Endometrial microvascular endothelial cells (primary cell): Measurements from ENCODE around the gene MRPL33. TPM values are rescaled to one million over a fixed set of nuclear protein-coding genes. Genes with fewer than 3 reads are reported as not detected.

Experiments used
- in situ Hi-C: cut with HindIII; loops from 2 replicates; pipeline ENCODE4 v1.10.0; 2017; ENCODE audit warnings: low sequenced_read_pairs, low pct_unique_long_range_greater_than_20kb; ENCODE audit errors: inconsistent ontology term
- total RNA-seq: library from RNA; depleted of rRNA; stranded (reverse); fragments of >200 nt; gene quantifications from one replicate; pipeline ENCODE4 v1.2.3, GENCODE V29; 2015; ENCODE audit errors: inconsistent ontology term

The MRPL33 gene
- 126 TPM for total RNA-seq

DNA sequence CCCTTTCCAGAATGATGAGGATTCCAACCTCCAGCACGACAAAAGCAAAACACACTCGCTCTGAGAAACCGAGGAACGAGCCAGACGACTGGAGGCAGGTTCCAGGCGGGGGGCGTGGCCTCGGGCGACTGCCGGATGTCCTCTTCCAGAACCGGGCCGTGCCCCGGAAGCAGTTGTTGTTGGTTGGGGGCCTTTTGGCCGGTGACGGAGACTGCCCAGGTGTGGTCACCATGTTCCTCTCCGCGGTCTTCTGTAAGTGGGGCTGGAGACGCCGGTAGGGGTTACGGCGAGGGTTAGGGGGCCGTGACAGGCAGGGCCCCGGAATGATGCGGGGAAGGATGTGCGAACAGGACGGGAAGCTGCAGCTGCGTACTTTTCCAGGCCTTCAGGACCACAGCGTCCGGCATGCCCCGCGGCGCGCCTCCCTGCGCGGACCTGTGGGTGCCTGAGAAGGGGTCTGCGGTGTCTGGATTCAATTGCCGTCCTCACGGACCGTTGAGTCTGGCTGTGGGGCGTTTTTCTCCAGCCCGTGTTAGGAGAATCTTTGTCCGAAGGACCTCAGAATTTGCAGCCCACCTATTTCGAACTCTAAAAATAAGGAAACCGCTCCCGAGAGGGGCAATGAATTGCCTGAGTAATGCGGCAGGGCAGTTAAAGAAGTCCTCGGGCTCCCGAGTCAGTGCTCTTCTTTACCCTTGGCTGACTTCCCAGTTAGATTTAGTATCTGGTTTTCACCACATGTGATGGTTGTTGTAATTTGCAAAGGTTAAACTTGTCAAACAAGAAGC is at the start of gene MRPL33:
TSS of gene MRPL33 (plus strand) at position 172 of the 788 bp plus-strand sequence. CDS start at position 231, 59 bp downstream.
- in situ Hi-C loops = loop anchor here (25.0 kb wide), 1 partner anchor 641 kb away; no protein-coding TSS in a partner anchor

DNA sequence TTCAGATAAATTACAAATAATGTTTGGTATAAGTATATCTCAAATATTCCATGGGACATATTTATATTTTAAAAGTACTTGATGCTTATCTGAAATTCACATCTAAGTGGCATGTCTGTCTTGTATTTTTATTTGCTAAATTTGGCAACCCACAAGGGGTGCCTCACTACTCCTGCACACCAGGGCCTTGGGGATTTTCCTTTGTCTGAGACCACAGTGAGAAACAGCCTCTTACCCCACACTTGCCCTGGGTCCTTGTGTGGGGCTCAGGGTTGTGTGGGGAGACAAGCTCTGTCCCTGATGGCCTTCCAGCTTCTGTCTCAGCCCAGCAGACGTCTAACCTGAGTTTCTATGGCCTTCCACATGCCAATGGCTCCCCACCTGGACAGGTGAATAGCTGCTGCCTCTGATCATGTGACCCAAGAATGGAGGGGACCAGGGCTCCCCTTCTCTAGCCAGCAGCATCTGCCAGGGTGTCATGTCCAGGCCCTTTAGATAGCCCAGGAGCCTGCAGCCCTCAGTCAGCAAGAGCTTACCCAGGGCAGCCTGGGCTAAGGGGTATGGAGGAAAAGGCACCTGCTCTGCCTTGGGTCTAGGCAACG is 49.5 kb upstream of the MRPL33 start:
- in situ Hi-C loops = no loop called here

DNA sequence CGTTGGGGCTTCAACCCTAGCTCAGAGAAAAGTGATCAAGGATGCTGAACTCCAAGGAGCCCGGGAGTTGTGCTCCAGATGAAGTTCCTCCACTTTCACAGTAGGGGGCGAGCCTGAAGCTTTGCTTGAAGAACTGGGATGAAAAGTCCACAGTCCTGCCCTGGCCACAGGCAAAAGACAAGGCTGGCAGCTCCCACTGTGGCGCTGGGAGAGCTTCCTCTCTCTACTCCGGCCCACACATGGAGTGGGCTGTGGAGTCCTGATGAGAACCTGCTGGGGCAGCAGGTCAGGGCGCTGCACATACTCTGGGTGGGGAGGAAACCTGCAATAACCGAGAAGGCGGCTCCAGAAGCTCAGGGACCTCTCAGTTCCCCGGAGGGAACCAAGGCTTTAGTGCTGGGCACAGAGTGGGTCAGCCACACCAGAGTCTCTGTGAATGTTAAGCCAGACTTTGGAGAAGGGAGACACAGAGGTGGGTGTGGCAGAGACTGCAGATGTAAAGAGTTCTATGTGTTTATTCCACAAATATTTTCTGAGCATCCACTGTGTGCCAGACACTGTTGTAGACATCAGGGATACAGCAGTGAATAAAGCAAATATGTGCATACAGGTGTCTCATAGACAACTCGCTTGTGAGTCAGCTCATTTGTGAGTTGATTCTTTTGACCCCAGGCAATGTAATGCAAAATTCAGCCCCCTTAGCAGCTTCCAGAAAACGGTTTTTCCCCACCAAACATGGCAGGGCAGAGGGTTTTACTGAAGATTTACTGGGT is 48.0 kb upstream of the MRPL33 start:
- in situ Hi-C loops = no loop called here

DNA sequence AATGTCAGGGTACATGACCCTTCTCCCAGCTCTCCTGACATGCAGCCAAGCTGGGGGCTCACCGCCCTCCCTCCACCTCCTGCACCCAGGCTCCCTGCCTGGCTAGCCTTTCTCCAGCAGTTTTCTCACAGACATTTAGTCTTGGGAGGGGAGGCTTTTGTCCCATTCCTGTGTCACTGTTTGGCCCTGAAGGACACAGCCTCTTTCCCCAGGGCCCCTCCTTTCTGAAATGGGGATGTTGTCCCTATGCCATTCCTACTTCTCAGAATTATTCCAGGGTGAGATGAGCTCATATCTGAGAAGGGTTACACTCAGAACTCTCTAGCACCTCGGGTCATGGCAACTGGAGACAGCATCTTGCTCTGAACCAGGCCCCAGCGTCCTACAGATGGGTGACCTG is 47.3 kb upstream of the MRPL33 start:
- in situ Hi-C loops = no loop called here

DNA sequence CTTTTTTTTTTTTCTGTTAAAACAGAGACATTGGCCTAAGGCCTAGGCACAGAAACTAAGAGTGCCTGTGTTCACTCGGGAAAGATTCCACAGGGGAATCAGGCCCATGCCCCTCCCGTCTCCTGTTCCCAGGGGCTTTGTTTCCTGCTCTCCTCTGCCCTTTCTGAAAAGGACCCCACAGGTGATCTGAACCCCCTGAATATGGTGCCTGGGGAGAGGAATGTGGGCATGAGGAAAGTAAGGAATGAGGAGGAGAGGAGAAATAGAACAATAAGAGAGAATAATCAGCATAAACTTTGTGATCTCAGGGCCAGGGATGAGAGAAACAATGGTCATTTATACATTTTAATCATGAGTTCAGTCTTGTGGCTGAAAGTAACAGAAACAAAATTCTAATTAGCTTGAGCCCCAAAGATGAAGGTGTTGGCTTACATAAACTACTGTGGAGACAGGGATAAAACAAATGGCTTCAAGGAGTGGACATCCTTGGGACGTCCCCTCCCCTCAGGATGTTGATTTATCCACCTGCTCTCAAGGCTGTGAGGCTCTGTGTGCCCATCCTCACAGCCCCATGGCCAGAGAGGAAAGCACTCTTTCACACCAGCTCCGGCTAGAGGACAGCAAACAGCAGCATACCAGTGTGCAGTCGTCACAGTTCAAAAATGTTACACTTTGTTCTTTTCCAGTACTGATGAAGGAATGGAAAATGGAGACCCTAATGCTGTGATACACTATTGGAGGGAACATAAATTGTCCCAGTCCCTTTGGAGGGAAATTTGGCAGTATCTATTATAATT is 46.4 kb upstream of the MRPL33 start:
- in situ Hi-C loops = no loop called here

DNA sequence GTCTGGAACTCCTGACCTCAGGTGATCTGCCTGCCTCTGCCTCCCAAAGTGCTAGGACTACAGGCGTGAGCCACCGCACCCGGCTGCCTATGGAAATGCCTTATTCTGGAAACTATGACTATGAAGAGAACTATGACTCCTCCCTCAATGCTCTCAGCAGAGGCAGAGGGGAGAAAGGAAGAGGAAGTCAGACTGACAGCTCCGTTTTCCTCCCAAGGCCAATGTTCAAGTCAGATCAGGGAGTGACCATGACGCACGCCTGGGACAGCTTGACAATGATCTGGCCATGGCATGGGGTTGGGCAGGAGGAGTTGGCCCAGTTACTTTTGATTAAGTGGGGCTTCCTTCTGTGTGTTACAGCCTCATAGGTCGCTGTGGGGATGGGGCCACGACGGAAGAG is 44.3 kb upstream of the MRPL33 start:
- in situ Hi-C loops = no loop called here

DNA sequence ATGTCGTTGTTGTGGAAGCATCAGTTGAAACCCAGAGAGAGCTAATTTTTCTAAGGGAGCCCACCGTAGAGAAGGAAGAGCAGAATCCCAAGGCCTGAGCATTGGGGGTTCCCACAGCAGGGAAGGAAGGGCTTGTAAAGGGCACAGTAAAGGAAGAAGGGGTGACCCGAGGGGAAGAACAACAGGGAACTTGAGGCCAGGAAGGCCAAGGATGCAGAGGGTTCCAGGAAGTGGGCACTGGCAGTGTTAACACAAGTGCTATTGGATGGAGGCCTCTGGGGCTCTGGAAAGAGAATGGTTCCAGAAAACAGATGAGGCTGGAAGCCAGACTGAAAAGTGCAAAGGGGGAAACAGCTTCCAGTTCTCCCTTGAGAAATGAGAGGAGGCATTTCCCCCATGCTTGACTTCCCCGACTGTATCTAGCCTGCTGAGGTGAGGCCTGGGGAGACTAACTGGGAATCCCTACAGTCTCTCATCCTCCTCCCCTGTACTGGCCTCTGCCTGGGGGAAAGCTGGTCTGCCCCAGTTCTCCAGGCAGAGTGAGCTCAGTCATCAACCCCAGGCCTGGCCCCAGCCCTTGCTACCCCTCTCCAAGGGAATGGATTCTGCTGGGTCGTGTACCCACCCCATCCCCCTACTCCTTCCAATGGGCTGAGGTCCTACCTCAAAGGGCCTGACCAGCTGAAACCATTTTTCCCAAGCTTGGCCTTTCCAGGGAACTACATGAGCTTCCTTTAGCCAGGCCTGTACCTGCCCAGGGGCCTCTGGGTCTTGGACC is 43.2 kb upstream of the MRPL33 start:
- in situ Hi-C loops = no loop called here

DNA sequence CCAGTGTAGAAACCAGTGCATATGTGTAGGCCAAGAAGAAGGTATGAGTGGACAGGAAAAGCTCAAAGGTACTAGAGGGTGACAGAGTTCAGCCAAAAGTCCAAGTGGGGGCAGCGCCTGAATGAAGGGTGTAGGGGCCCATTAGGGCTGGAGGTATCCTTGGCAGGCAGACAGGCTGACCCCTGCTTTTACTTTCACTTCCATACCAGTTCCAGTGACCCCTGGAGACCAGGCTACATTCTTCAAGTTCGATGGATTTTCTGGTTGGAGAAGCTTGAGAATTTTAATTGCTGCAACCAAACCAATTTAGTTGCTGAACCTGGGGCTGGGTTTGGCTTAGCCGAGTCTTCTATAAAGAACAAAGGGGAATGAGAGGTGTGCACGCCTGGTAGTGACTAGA is 42.3 kb upstream of the MRPL33 start:
- in situ Hi-C loops = no loop called here

DNA sequence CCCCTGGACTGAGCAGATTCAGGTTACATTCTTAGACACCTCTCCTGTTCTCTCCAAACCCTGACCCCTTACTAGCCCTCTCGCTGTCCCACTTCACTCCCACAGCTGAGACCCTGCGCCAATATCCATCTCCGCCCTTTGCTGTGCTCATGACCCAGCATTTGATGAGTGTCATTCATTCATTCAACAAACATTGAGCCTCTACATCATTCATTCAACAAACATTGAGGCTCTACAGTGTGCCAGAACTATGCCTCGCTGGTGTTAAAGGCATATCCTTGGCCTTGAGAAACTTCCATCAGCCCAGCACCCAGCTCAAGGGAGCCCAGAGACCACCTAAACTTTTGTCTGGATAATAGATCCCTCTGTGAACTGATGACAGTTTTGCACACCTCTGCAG is 41.9 kb upstream of the MRPL33 start:
- in situ Hi-C loops = no loop called here

DNA sequence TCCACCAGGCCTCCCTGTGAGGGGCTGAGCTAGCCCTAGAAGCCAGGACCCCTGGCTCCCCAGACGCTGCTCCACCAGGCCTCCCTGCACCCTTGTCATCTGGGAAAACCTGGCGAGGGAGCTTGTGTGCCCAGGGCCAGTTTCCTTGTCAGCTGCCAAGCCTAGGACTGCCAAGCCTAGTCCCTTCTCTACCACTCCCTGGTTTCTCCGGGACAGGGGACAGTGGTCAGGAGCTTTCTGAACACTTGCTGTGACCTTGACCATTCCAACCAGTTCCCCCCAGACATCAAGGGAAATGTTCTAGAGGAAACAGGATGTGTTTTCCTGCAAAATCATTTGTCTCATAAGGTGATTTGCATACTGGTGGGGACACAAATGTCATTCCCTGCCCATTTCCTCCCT is 41.3 kb upstream of the MRPL33 start:
- in situ Hi-C loops = no loop called here

DNA sequence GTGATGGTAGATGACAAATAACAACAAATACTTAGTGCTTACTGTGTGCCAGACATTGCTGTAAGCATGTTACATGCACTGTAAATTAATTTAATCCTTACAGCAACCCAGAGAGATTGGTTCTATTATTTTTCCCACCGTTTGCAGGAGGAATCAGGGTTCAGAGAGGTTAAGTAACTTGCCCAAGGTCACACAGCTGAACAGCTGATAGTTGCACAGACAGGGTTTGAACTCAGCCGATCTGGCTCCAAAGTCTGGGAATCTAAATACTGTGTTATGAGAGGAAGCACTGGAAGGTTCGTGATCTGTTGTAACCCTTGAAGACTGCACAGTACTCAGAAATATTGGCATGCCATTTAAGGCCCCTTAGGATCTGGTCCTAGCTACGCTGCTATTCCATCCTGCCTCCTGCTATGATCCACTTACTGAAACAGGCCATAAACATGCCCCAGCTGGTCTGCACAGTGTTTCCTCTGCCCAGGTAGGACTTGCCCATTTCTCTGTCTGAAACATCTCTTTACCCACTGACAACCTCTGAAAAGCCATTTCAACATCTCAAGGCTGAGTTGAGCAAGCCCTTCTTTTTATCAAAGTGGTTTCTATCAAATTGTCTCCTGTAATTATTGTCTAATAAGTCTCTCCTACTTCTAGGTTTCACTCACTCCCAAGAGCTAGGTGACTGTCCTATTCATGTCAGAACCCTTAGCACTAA is 40.4 kb upstream of the MRPL33 start:
- in situ Hi-C loops = no loop called here

DNA sequence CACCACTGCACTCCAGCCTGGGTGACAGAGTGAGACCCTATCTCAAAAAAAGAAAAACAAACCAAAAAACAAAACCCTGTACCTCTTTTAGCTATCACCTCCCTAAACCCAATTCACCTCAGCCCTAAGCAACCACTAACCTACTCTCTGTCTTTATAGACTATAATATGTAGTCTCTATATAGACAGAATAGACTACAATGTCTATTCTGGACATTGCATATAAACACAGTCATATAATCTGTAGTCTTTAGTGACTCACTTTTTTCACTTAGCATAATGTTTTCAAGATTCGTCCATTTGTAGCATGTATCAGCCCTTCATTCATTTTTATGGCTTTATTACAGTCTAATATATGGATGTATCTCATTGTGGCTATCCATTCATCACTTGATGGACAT is 37.2 kb upstream of the MRPL33 start:
- in situ Hi-C loops = no loop called here

DNA sequence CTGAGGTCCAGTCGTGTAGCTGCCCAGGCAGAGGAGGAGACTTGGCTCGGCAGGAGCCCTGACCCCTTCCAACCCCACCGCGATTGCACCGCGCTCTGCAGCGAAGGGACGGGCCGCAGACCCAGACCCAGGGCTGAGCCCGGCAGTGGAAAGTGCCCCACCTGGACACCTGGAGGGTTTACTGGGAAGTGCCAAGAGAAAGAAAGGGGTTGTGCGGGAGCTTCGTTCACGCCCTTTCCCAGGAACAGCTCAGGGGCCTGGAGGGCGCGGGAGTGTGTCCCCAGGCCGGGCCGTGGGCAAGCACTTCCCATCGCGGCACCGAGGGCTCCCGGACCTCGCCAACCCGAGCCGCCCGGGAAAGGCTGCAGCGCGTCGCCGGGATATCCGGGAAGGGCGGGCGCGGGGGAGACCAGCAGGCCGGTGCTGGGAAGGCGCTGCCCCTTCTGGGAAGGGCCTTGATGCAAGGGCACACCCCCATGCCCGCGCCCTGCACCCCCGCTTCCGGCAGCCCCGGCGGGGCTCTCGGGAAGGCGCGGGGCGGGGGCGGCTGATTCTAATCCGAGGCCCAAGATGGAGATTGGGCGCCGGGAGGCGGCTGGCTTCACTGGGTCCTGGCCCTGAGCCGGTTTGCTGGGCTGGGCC is 36.1 kb upstream of the MRPL33 start:
- in situ Hi-C loops = no loop called here

DNA sequence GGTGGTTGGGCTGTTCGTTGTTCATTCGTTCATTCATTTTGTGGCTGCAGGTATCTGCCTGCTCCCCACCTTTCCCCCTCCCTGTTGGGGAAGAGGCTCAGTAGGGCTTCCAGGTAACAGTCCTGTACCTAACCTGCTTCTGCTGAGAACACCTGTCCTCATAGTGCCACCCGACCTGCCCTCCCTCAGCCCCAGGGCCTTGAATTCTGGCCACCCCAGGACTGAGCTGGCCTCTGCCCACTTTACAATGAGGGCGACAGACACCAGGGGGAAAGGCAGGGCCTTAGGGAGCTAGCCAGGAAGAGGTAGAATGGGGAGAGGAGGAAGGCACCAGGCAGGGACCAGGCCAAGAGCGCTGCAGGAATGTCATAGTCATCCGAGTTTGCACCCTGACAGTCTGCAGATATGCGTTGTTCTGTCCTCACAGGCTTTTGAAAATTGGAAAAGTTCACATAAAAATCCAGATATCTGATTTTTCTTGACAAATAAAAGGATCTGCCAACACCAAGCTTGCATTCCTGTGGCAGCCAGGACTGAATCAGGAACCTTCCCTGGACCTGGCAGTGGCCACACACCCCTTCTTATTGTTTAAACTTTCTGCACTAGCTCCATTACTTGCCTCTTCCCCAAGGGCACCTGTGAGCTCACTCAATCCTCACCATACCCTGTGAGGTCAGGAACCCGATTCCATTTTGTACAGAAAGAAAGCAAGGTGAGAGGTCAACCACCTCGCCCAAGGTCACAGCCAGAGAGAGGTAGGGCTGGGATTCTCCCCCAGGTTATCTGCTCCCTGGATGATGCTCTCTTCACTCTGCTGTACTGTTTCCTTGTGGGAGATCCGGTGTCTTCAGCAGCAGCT is 35.3 kb upstream of the MRPL33 start:
- in situ Hi-C loops = no loop called here

DNA sequence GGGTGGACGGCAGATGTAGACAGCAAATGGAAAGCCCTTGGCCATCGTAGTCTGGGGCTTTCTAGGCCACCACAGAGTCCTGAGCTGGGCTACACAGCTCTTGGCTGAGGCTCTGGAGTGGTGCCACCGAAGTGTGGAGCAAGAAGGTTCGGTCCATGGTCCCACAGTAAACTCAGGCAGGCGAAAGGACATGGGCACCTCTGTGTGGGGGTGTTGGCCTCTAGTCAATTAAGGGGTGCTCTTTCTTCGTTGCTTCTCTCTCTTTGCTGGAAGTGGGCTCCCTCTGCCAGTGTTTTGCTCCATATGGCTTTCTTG is 34.7 kb upstream of the MRPL33 start:
- in situ Hi-C loops = no loop called here

DNA sequence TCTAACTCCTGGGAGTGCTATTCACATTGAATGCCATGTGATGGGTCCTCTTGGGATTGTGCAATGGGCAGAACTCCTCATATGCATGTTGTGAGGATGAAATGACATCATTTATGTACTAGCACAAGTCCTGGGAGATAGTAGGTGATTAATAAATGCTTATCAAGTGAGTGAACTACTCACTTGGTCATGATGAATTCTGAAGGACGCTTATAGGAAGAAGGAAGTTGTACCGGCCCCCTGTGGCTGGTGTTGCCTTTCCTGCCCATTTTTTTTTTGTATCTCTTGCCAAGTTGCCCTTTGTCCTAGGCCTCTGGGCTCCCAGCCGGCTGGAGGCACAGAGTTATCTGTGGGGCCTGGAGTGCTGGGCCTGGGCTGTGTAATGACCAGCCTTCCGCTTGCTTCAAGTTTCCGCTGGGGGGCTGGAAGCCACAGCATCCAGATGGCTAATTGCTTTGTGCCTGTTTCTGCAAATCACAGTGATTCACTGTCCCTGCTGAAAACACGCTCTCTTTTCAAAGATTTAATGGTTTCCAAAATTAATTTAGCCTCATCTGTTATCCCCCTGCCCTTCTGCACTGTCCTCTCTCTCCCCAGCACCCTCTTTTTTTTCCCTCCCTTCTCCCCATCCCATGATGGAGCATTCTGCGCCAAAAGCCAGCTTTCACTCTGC is 33.7 kb upstream of the MRPL33 start:
- in situ Hi-C loops = no loop called here
